ENCODE results near the gene ALDH4A1. TPM values are rescaled to one million over a fixed set of nuclear protein-coding genes. Genes with fewer than 3 reads are reported as not detected.

Gene ALDH4A1
- total and polyA plus RNA-seq, 10 of the 15 experiments (the other 5 are each of a cell fraction or from before 2014, with no cell fraction given): 0.06 to 25.5 (median 13.0) TPM

- in situ Hi-C loops (cut with MboI) (no loop called here), intact Hi-C loops (cut with micrococcal nuclease; ENCODE audit: unreplicated experiment) (loop anchor here (5.0 kb wide), 1 partner anchor 278 kb away; no protein-coding TSS in a partner anchor)
- peak; percentile 78 for FAIRE-seq
- TF ChIP-seq TCF3 (IDR thresholded peaks at IDR 0.05; ENCODE audit: borderline replicate concordance, insufficient read depth, low read depth, low read length): no peak
- TF ChIP-seq TCF12 (IDR thresholded peaks at IDR 0.05; ENCODE audit: low read depth, low read length): no peak
- TF ChIP-seq ATF2 (IDR thresholded peaks at IDR 0.05; ENCODE audit: low read length): no peak
- no peak for TF ChIP-seq ZNF217 (IDR thresholded peaks at IDR 0.05)
- TF ChIP-seq SMC3 (IDR thresholded peaks at IDR 0.05; ENCODE audit: borderline replicate concordance, low read length): peak; percentile 28; the same call in 1 of the 2 replicates
- TF ChIP-seq ZBTB4 (CRISPR knock-in tag; IDR thresholded peaks at IDR 0.05): no peak
- TF ChIP-seq CTCF (IDR thresholded peaks at IDR 0.05 in 2 of 3, conservative IDR thresholded peaks at IDR 0.05 in 1 of 3; ENCODE audit: control insufficient read depth in 2 of 3, extremely low read depth in 1 of 3, insufficient read depth in 1 of 3, low read depth in 3 of 3, low read length in 3 of 3): peak; percentile 51 to 85 (median 77)
- peak; percentile 22; the same call in 1 of the 2 replicates for TF ChIP-seq RUNX3 (IDR thresholded peaks at IDR 0.05; ENCODE audit: low read length)
- TF ChIP-seq USF1 (IDR thresholded peaks at IDR 0.05; ENCODE audit: borderline replicate concordance, extremely low read length, insufficient read depth, low read depth, low read length): no peak
- no peak for TF ChIP-seq RBBP5 (conservative IDR thresholded peaks at IDR 0.05)
- TF ChIP-seq STAT1 (conservative IDR thresholded peaks at IDR 0.05): no peak
- TF ChIP-seq NR2C2 (IDR thresholded peaks at IDR 0.05; ENCODE audit: borderline replicate concordance, control insufficient read depth, insufficient read length, low read depth): no peak
- no peak for TF ChIP-seq POLR2AphosphoS5 (IDR thresholded peaks at IDR 0.05; ENCODE audit: low read length)
- peak; percentile 48 for TF ChIP-seq RAD21 (IDR thresholded peaks at IDR 0.05; ENCODE audit: insufficient read depth, low read depth, low read length)
- TF ChIP-seq ZNF207 (IDR thresholded peaks at IDR 0.05; ENCODE audit: borderline replicate concordance): no peak
- TF ChIP-seq KLF5 (IDR thresholded peaks at IDR 0.05; ENCODE audit: partially characterized antibody): no peak
Measured at GRCh38 chr1:18875107-18875795, 27.1 kb downstream of the ALDH4A1 start.

More at GRCh38 chr1:18875107-18875795, 27.1 kb downstream of the ALDH4A1 start:
- ATAC-seq (peak; percentile 93), DNase-seq (ENCODE audit: low read depth, low spot score) (no peak)
- Histone ChIP-seq H2AFZ (ENCODE audit: control insufficient read depth, low read depth, low read length) (no peak overlapping the region), H3K9me3 (replicated peaks; ENCODE audit: control insufficient read depth, insufficient read depth, low read length) (no peaks in the 10 kb centered on the region), H3K4me2 (ENCODE audit: control insufficient read depth, insufficient read depth) (no peak overlapping the region), H3K36me3 (ENCODE audit: control insufficient read depth in 2 of 2, insufficient read depth in 2 of 2, low read length in 1 of 2) (no peaks in the 10 kb centered on the region), H3K79me2 (ENCODE audit: control insufficient read depth, insufficient read depth, low read length) (no peaks in the 10 kb centered on the region), H3K27me3 (replicated peaks in 1 of 2; ENCODE audit: control insufficient read depth in 2 of 2, insufficient read depth in 2 of 2, low read length in 1 of 2) (no peaks in the 10 kb centered on the region), H4K20me1 (ENCODE audit: control insufficient read depth, insufficient read depth) (no peaks in the 10 kb centered on the region; the same call in 1 of the 2 replicates), H3K9ac (ENCODE audit: control insufficient read depth, insufficient read depth, low read length) (no peak overlapping the region), H3K4me3 (no peak overlapping the region), H3K27ac (ENCODE audit: control insufficient read depth, insufficient read depth) (no peak overlapping the region), H3K4me1 (ENCODE audit: control insufficient read depth, insufficient read depth, low read length) (no peaks in the 10 kb centered on the region)
- no TSS peak for BruUV-seq (replicated peaks)
- ChIA-PET CTCF (interaction anchor here (0.6 to 3.5 kb wide), 10 partner anchors 8 to 455 kb away, joined by 3 to 14 read pairs (median 3); partner anchors contain the start of gene ALDH4A1), SMC1A (ENCODE audit: uncharacterized antibody, unreplicated experiment) (no interaction called here), POLR2A (no interaction called here), RAD21 (ENCODE audit: unreplicated experiment) (interaction anchor here (0.5 kb wide), 1 partner anchor 314 kb away, joined by 3 read pairs; no protein-coding TSS in a partner anchor)
- WGBS (ENCODE audit: insufficient coverage, insufficient replicate concordance, low lambda C conversion rate, missing lambda C conversion rate): 41% methylated on average over 20 of the region's 20 CpGs
